Measurements from ENCODE around the gene UFC1. TPM values are rescaled to one million over a fixed set of nuclear protein-coding genes. Genes with fewer than 3 reads are reported as not detected.

UFC1 gene
- total and polyA plus RNA-seq, 7 donors: 56.6 to 141 (median 76.2) TPM

DNA sequence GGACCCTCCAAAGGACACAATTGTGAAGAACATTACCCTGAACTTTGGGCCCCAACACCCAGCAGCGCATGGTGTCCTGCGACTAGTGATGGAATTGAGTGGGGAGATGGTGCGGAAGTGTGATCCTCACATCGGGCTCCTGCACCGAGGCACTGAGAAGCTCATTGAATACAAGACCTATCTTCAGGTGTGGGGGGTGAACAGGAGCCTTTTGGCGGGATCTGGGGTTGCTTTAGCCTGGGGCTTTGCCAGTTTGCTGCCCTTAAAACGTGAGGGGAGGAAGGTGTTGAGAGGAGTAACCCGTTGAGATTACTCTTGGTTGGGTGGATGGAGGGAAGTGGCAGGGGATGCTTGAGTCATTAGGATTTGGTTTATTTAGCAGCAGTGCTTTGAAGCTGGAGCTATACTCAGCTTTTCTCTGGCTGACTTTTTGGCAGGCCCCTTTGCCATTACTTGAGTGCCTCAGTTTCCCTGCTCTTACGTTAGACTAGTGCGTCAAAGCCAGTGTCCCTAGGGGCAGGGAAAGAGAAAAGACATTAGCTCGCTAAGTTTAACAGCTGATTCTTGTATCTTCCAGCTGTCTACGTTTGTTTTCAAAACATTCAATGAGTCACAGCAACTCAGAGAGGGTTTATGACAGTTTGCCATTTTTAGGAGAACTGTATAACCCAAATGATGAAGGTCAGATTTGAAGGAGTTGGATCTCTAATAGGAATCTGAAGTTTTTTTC is 52.8 kb downstream of the UFC1 start:
- no peaks in the 10 kb centered on the region for H3K9me3 ChIP-seq
- H3K4me3 ChIP-seq: peak overlapping the region; percentile 32
- TF ChIP-seq, protein P1, sequence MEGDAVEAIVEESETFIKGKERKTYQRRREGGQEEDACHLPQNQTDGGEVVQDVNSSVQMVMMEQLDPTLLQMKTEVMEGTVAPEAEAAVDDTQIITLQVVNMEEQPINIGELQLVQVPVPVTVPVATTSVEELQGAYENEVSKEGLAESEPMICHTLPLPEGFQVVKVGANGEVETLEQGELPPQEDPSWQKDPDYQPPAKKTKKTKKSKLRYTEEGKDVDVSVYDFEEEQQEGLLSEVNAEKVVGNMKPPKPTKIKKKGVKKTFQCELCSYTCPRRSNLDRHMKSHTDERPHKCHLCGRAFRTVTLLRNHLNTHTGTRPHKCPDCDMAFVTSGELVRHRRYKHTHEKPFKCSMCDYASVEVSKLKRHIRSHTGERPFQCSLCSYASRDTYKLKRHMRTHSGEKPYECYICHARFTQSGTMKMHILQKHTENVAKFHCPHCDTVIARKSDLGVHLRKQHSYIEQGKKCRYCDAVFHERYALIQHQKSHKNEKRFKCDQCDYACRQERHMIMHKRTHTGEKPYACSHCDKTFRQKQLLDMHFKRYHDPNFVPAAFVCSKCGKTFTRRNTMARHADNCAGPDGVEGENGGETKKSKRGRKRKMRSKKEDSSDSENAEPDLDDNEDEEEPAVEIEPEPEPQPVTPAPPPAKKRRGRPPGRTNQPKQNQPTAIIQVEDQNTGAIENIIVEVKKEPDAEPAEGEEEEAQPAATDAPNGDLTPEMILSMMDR (IDR thresholded peaks at IDR 0.05): no peak
- WGBS, 3 donors: 69 to 74% (median 73%) methylated on average over 12 of the region's 12 CpGs
- peak overlapping the region; percentile 62 for H3K27ac ChIP-seq
- intact Hi-C loops (cut with DNase I): loop anchor here in 1 of 2 donors (5.0 kb wide), 1 partner anchor 176 kb away; no protein-coding TSS in a partner anchor
- H3K27me3 ChIP-seq (ENCODE audit: insufficient read depth in 3 of 3, low read length in 2 of 3): no peaks in the 10 kb centered on the region
- no peak for DNase-seq
- H3K36me3 ChIP-seq (ENCODE audit: insufficient read depth in 1 of 2, low read depth in 1 of 2): peaks cover 15 to 83% of the 10 kb centered on the region in 2 donors
- H3K4me1 ChIP-seq: peaks cover 49% of the 10 kb centered on the region
- ATAC-seq: no peak

DNA sequence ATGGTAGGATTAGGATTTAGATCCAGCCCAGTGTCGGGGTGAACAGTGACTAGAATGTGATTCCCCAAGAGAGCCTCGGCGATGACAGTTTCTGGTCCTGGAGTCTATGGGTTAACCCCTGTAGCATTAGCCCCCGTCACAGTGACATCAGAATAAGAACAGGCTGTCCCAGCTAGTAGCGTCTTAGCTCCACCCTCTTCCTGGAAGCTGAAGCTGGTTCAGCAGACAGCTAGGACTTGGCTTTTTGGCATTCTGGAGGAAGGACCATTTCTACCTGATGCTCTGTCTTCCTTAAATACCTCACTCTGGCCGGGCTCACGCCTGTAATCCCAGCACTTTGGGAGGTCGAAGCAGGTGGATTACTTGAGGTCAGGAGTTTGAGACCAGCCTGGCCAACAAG is 53.4 kb downstream of the UFC1 start:
- ATAC-seq: peak in 3 of 4 donors; percentile 65 to 69 (median 68)
- DNase-seq: peak in 1 of 2 donors; percentile 33
- WGBS, 3 donors: 42 to 73% (median 60%) methylated on average over 8 of the region's 8 CpGs
- H3K4me1 ChIP-seq: peaks cover 49% of the 10 kb centered on the region
- no peaks in the 10 kb centered on the region for H3K27me3 ChIP-seq (ENCODE audit: insufficient read depth in 3 of 3, low read length in 2 of 3)
- TF ChIP-seq, protein P1 (IDR thresholded peaks at IDR 0.05): no peak
- no peaks in the 10 kb centered on the region for H3K9me3 ChIP-seq
- H3K36me3 ChIP-seq (ENCODE audit: insufficient read depth in 1 of 2, low read depth in 1 of 2): peaks cover 15 to 89% of the 10 kb centered on the region in 2 donors
- intact Hi-C loops (cut with DNase I): loop anchor here in 1 of 2 donors (5.0 kb wide), 1 partner anchor 175 kb away; no protein-coding TSS in a partner anchor
- peak overlapping the region; percentile 32 for H3K4me3 ChIP-seq
- peak overlapping the region; percentile 62 for H3K27ac ChIP-seq

Other genes with a start within 250 kb of the UFC1 start
- gene ITLN2, start 199.2 kb upstream of the UFC1 start, total RNA-seq: not detected
- not detected for gene ITLN2, start 199.2 kb upstream of the UFC1 start, polyA plus RNA-seq
- gene F11R, start 132.8 kb upstream of the UFC1 start, total RNA-seq: 10 to 100 TPM in 1 of 4 donors, 1 to 10 TPM in 3; 5.1 to 13.8 (median 8.6) TPM
- 1 to 10 TPM; 2.9 to 5.2 (median 3.6) TPM for gene F11R, start 132.8 kb upstream of the UFC1 start, polyA plus RNA-seq
- 10 to 100 TPM in 2 of 4 donors, 1 to 10 TPM in 2; 2.5 to 33.9 (median 8.2) TPM for gene TSTD1, start 115.0 kb upstream of the UFC1 start, total RNA-seq
- 10 to 100 TPM in 2 of 3 donors, 1 to 10 TPM in 1; 9.3 to 20.5 (median 10.4) TPM for gene TSTD1, start 115.0 kb upstream of the UFC1 start, polyA plus RNA-seq
- gene USF1, start 108.0 kb upstream of the UFC1 start, total RNA-seq: 10 to 100 TPM; 29.8 to 50.6 (median 37.3) TPM
- gene USF1, start 108.0 kb upstream of the UFC1 start, polyA plus RNA-seq: 10 to 100 TPM; 40.0 to 68.1 (median 58.8) TPM
- 1 to 10 TPM; 1.6 to 3.3 (median 1.8) TPM for gene ARHGAP30, start 84.1 kb upstream of the UFC1 start, total RNA-seq
- gene ARHGAP30, start 84.1 kb upstream of the UFC1 start, polyA plus RNA-seq: under 1 TPM; 0.44 to 0.73 (median 0.47) TPM
- not detected for gene NECTIN4, start 64.4 kb upstream of the UFC1 start, total RNA-seq
- gene NECTIN4, start 64.4 kb upstream of the UFC1 start, polyA plus RNA-seq: under 1 TPM in 2 of 3 donors, not detected in 1; 0.01 to 0.03 TPM
- gene KLHDC9, start 55.6 kb upstream of the UFC1 start, total RNA-seq: 1 to 10 TPM; 1.4 to 5.9 (median 3.5) TPM
- gene KLHDC9, start 55.6 kb upstream of the UFC1 start, polyA plus RNA-seq: 1 to 10 TPM in 2 of 3 donors, under 1 TPM in 1; 0.34 to 2.7 (median 1.8) TPM
- gene PFDN2, start 35.9 kb upstream of the UFC1 start, total RNA-seq: 100 to 1,000 TPM in 3 of 4 donors, 10 to 100 TPM in 1; 60.2 to 144 (median 124) TPM
- 100 to 1,000 TPM; 191 to 759 (median 235) TPM for gene PFDN2, start 35.9 kb upstream of the UFC1 start, polyA plus RNA-seq
- gene NIT1, start 35.9 kb upstream of the UFC1 start, total RNA-seq: 10 to 100 TPM; 20.1 to 43.8 (median 28.5) TPM
- gene NIT1, start 35.9 kb upstream of the UFC1 start, polyA plus RNA-seq: 10 to 100 TPM; 24.0 to 39.9 (median 30.7) TPM
- 10 to 100 TPM; 30.4 to 70.8 (median 51.5) TPM for gene DEDD, start 21.3 kb upstream of the UFC1 start, total RNA-seq
- 10 to 100 TPM; 45.8 to 65.4 (median 63.5) TPM for gene DEDD, start 21.3 kb upstream of the UFC1 start, polyA plus RNA-seq
- 10 to 100 TPM; 13.4 to 26.5 (median 23.2) TPM for gene USP21, start 5.5 kb downstream of the UFC1 start, total RNA-seq
- 10 to 100 TPM; 16.7 to 47.3 (median 22.9) TPM for gene USP21, start 5.5 kb downstream of the UFC1 start, polyA plus RNA-seq
- 10 to 100 TPM in 1 of 4 donors, 1 to 10 TPM in 3; 4.8 to 12.8 (median 6.9) TPM for gene PPOX, start 12.4 kb downstream of the UFC1 start, total RNA-seq
- gene PPOX, start 12.4 kb downstream of the UFC1 start, polyA plus RNA-seq: 10 to 100 TPM in 1 of 3 donors, 1 to 10 TPM in 2; 6.0 to 13.1 (median 7.5) TPM
- 10 to 100 TPM; 16.3 to 32.8 (median 28.9) TPM for gene B4GALT3, start 23.5 kb downstream of the UFC1 start, total RNA-seq
- gene B4GALT3, start 23.5 kb downstream of the UFC1 start, polyA plus RNA-seq: 10 to 100 TPM; 29.3 to 48.1 (median 30.9) TPM
- 1 to 10 TPM; 1.3 to 8.9 (median 5.2) TPM for gene ADAMTS4, start 45.1 kb downstream of the UFC1 start, total RNA-seq
- gene ADAMTS4, start 45.1 kb downstream of the UFC1 start, polyA plus RNA-seq: 1 to 10 TPM in 1 of 3 donors, under 1 TPM in 2; 0.88 to 1.3 (median 0.92) TPM
- gene NDUFS2, start 48.4 kb downstream of the UFC1 start, total RNA-seq: 100 to 1,000 TPM; 204 to 336 (median 272) TPM
- gene NDUFS2, start 48.4 kb downstream of the UFC1 start, polyA plus RNA-seq: 100 to 1,000 TPM; 207 to 270 (median 232) TPM
- gene FCER1G, start 61.3 kb downstream of the UFC1 start, total RNA-seq: 10 to 100 TPM in 2 of 4 donors, 1 to 10 TPM in 2; 3.3 to 11.3 (median 9.7) TPM
- 10 to 100 TPM in 2 of 3 donors, 1 to 10 TPM in 1; 8.3 to 23.5 (median 12.4) TPM for gene FCER1G, start 61.3 kb downstream of the UFC1 start, polyA plus RNA-seq
- under 1 TPM in 1 of 4 donors, not detected in 3; 0.86 TPM for gene APOA2, start 69.7 kb downstream of the UFC1 start, total RNA-seq
- not detected for gene APOA2, start 69.7 kb downstream of the UFC1 start, polyA plus RNA-seq
- gene TOMM40L, start 72.1 kb downstream of the UFC1 start, total RNA-seq: 10 to 100 TPM; 10.0 to 39.2 (median 27.5) TPM
- gene TOMM40L, start 72.1 kb downstream of the UFC1 start, polyA plus RNA-seq: 10 to 100 TPM; 26.4 to 38.3 (median 32.4) TPM
- not detected for gene NR1I3, start 84.2 kb downstream of the UFC1 start, total RNA-seq
- under 1 TPM; 0.17 to 0.42 (median 0.25) TPM for gene NR1I3, start 84.2 kb downstream of the UFC1 start, polyA plus RNA-seq
- gene PCP4L1, start 104.8 kb downstream of the UFC1 start, total RNA-seq: under 1 TPM in 1 of 4 donors, not detected in 3; 0.45 TPM
- gene PCP4L1, start 104.8 kb downstream of the UFC1 start, polyA plus RNA-seq: under 1 TPM; 0.21 to 0.28 (median 0.25) TPM
- gene MPZ, start 156.0 kb downstream of the UFC1 start, total RNA-seq: 1 to 10 TPM in 2 of 4 donors, under 1 TPM in 2; 0.30 to 2.6 (median 1.2) TPM
- 1 to 10 TPM; 1.0 to 2.4 (median 1.9) TPM for gene MPZ, start 156.0 kb downstream of the UFC1 start, polyA plus RNA-seq
- 100 to 1,000 TPM; 230 to 354 (median 261) TPM for gene SDHC, start 160.4 kb downstream of the UFC1 start, total RNA-seq
- 100 to 1,000 TPM; 183 to 362 (median 220) TPM for gene SDHC, start 160.4 kb downstream of the UFC1 start, polyA plus RNA-seq
- not detected for gene CFAP126, start 213.9 kb downstream of the UFC1 start, total RNA-seq
- gene CFAP126, start 213.9 kb downstream of the UFC1 start, polyA plus RNA-seq: under 1 TPM in 1 of 3 donors, not detected in 2; 0.16 TPM